Fibroblast of skin of abdomen (primary cell): Measurements from ENCODE around the gene MAGOH.
A peak's percentile ranks its signal among the peaks of the same experiment; 100 is the strongest.

Source experiments
- DNase-seq: peaks from one replicate; pipeline ENCODE4 v3.0.0-alpha.2; 2013

MAGOH gene

DNA sequence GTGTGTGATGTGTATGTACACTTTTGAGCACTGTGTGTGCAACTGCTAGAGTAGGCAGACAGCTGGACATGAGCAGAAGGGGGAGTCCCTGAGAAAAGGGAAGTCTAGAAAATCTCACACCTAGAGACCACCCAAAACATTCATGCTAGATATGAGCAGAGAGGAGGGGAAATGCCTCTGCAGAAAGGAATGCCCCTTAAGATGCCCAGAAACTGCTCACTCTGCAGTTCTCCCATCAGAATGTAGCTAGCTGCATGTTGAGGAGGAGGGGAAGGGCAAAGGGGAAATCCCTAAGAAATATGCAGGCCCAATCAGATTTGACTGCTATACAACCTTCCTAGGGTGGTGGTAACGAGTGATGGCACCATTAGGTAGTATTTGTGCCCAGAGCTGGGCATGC lies 31.8 kb upstream of the MAGOH start:
- DNase-seq, result no peak

DNA sequence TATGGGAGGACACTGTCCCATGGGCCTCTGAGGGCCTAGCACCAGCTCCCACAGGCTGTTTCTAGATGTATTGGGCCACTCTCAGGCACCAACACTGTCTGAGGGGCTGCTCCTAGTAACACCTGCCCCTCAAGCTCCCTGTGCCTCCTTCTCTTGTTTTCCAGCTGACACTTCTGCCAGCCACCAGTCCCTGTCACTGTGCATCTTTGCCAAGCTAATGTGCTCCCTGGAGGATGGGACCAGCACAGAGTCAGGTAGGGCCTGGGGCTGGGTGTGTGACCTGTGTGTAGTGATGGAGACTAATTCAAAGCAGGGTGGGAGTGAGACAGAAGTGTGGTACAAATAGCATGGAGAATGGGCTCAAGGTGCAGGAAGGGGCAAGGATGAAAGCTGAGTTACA lies 29.4 kb upstream of the MAGOH start:
- no peak for DNase-seq

- no peak for DNase-seq
These were observed 27.7 kb upstream of the MAGOH start for GRCh38 chr1:53266038-53266437.

DNA sequence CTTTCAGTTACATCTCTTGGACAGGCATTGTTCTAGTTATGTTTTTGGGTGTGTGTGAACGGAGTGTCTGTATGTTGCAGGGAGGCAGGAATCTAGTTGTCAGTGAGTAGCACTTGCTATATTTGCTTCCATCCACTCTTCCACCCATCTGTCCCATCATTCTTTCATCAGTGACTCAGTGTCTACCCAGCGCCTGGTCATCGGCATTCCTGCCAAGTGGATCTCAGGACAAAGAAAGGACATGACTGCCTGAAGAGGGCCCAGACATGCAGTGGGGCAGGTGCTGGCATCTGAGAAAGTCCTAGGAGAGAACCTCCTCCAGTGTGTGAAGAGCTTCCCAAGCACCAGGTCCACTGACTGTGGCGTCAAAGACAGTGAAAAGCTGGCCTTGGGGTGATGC lies 27.3 kb upstream of the MAGOH start:
- DNase-seq, result no peak

DNA sequence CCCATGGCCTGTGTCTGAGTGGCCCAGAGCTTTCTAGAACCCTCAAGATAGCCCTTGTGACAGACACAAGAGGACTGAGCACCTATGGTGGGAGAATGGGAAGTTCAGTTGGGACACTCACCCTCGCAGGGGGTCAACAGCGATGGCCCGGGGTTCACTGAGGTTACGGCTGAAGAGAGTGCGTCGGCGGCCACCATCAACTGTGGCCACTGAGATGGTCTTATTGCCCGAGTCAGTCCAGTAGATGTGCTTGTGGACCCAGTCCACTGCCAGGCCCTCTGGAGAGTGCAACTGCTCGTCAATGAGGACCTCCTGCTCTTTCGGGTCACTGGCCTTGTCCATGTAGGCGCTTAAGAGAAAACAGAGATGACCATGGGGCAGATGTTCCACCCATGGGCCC lies 25.7 kb upstream of the MAGOH start:
- no peak for DNase-seq

GRCh38 chr1:53262000-53262399 lies 23.7 kb upstream of the MAGOH start:
- no peak for DNase-seq

GRCh38 chr1:53260631-53261247 lies 22.4 kb upstream of the MAGOH start:
- no peak for DNase-seq

DNA sequence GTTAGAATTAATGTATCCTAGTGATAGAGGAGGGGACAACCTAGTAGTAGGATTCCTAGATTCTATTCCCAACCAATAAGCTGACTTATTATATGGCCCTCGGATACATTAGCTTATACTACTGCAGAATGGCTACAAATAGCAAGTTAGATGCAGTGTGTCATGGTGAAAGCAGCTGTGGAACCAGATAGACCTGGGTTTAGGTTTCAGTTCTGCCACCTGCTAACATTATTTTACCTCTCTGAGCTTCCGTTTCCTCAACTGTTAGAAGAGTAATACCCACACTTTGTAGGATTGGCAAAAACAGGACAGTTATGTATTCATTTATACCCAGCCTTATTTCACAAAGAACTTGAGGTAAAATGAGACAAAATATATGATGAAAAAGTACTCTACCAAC lies 21.6 kb upstream of the MAGOH start:
- no peak for DNase-seq

DNA sequence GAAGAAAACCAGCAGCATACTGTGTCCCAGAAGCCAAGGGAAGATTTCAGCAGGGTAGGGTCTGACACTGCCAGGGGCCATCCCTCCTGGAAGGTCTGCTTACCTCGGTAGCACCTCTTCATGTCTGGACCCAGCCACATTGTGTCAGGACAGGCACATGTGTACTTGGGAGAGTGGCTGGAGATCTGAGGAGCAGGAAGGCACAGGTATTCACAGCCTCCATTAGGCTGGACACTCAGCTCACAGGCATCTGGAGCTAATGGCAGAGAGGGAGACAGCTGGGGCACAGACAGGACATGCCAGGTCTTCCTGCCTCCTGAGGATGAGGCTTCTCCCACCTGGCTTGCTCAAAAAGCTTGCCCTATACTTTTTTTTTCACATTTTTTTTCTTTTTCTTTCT lies 19.9 kb upstream of the MAGOH start:
- no peak for DNase-seq

GRCh38 chr1:53257454-53258081 lies 19.2 kb upstream of the MAGOH start:
- DNase-seq, result peak; percentile 41

DNA sequence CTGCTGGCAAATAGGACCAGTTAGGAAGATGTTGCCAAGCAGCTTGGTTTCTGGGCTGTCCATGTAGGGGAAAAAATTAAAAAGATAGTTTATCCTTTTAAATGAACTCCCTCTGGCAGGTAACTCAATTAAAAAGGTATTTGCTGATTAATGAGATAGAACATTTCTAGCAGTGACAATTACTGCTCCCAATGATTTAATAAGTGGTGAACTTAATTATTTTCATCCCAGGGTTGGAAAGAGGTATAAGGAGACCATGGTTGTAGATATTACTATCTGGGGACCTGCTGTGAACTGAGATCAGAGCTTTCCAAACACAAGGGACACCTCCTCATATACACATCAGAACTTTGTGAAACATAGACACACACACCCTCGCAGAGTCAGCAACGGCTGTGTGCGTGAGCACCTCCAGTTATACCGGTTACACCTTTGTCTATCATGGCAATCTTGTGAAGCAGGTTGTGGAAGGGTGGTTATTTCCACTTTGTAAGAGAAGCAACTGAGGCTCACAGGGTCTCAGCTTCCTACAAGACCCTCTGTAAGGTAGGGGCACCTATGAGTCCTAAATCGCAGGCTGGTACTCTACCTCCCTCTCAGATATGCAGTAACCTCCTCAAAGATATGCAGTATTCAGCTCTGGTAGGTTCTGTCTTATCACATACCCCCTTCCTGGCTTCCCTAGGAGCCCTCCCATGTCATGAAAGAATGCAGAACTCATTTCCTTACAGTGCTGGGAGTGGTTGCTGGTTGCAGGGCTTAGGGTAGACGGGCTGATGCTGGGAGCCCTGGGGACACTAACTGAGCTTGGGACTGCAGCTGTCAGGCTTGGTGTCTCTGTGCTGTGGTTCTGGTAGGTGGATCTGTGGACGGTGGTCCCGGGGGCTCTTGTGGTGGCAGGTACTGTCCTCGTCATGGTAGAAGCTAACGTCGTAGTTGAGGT lies 18.5 kb upstream of the MAGOH start:
- no peak for DNase-seq

DNA sequence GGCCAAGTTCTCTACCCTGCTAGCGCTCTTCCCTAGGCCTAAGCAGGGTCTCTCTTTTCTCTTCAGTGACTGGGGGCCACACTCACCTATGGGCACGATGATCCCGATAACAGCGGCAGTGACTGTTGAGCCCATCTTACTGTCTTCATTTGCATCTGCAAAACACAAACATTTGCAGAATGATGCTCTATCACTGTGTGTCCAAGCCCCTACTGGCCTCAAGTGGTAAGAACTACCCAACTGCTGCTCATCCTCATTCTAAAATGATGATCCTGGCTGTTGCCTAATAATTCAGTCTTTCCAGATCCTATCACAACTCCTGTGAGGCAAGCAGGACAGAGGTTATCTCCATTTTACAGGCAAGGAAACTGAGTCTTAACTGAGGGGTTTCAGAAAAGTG lies 16.7 kb upstream of the MAGOH start:
- no peak for DNase-seq

GRCh38 chr1:53254011-53254640 lies 15.8 kb upstream of the MAGOH start:
- no peak for DNase-seq

- DNase-seq, result no peak
These were observed 12.0 kb upstream of the MAGOH start for GRCh38 chr1:53250325-53250724.

DNA sequence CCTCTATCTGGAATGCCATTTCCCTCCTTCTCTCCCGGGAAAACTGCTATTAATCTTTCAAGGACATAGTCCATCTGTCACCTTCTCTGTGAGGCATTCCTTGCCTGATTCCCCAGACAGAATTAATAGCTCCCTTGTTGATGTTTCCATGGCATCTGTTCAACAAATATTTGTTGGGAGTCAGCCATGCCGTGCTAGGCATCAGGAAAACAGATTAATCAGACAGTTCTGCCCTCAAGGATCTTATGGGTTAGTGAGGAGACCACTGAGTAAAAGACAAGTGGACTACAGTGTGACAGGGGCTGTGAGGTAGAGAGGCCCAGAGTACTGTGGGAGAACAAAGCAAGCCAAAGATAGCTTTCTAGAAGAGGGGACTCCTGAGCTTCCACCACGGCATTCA lies 11.4 kb upstream of the MAGOH start:
- DNase-seq, result peak; percentile 50

GRCh38 chr1:53246261-53247134 lies 8.2 kb upstream of the MAGOH start:
- DNase-seq, result peak; percentile 96

DNA sequence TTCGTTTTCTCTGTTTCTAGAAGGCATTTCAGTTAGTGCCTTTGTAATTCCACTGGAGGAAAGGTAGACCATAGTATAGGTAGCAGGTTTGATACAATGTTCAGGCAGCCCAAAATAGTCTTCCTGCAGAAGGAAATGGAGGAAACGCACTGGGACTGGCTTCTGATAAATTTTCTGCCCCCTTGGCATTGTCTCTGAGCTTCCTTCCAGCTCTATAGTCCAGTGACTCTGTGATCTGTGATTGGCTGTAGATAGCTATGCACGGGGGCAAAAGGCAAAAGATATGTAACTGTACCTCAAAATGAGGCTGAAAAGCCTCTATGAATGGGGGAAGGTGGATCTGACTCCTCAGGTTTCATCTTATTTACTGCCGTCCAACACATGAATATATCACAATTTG lies 5.8 kb upstream of the MAGOH start:
- no peak for DNase-seq

GRCh38 chr1:53242381-53242780 lies 4.1 kb upstream of the MAGOH start:
- no peak for DNase-seq

GRCh38 chr1:53241828-53242227 lies 3.5 kb upstream of the MAGOH start:
- no peak for DNase-seq

DNA sequence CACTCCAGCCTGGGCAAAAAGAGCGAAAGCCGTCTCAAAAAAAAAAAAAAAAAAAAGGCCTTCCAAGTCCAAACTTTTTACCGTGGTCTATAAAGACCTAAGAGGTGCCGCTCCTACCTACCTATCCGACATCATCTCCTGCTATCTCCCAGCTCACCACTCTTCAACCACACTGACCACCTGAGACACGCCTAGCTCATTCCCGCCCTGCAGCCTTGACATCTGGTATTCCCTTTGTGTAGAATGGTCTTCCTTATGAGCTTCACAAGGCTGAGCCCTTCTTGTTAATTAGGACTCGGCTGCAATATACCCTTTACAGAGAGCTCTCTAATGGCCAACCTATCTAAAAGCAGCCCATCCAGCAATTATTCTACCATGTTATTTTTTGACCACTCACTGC lies 680 bp downstream of the MAGOH start:
- no peak for DNase-seq

DNA sequence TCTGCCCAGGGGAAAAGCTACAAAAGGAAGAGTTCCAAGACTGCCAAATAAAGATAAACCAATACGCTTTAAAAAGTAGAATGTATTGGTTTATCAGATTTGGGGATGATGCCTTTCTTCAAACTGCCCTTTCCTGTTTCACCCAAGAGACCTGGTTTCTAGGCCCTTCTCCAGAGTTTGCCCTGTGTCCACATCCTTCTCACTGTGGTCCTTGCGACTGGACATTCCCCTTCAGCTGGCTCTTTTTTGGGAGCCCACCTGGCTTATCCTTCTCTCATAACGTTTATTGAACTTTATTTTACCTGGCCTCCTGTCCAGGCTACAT lies 17.4 kb downstream of the MAGOH start:
- no peak for DNase-seq

DNA sequence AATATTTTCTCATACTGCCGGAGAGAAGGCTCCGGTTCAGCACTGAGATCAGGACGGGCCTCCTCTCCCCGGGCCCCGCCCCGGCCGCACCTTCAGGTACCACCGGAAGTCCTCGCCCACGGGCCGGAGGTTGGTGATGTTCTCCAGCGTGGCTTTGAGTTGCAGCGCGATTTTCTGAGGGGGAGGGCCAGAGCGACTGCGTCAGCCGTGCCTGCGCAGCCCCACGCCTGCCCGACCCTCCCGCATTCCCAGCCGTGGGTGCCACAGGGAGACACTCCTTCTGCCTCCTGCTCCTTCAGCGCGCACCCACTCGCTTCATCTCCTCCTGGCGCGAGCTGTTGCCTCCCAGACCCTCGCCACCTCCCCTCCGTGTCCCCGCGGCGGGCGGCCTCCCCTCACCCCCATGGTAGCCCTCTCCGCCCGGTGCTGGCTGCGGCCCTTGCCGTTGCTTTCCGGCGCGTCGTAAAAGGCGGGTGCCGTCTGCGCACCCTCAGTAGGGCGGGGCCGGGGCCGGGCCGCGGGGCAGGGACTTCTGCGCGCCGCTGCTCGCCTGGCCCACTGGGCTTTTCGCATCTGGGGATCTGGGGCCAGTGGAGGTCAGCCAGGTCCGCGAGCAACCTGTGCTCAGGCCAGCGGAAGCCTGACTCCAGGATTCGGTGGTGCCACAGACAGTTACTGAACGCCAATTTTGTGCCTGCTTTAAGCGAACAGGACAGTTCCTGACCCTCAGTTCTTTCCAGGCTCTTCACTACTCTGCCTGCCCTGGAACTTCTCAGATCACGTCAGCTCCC lies 18.0 kb downstream of the MAGOH start, which contains the start of gene CZIB:
TSS of gene CZIB (minus strand) at position 464 of the 791 bp plus-strand sequence. CDS start at position 405, 59 bp downstream.
- peak; percentile 89 for DNase-seq
